ENCODE results near the gene RYR1.

GRCh38 chr19:38492181-38492813 lies 58.8 kb downstream of the RYR1 start:
- TF ChIP-seq, protein P1, sequence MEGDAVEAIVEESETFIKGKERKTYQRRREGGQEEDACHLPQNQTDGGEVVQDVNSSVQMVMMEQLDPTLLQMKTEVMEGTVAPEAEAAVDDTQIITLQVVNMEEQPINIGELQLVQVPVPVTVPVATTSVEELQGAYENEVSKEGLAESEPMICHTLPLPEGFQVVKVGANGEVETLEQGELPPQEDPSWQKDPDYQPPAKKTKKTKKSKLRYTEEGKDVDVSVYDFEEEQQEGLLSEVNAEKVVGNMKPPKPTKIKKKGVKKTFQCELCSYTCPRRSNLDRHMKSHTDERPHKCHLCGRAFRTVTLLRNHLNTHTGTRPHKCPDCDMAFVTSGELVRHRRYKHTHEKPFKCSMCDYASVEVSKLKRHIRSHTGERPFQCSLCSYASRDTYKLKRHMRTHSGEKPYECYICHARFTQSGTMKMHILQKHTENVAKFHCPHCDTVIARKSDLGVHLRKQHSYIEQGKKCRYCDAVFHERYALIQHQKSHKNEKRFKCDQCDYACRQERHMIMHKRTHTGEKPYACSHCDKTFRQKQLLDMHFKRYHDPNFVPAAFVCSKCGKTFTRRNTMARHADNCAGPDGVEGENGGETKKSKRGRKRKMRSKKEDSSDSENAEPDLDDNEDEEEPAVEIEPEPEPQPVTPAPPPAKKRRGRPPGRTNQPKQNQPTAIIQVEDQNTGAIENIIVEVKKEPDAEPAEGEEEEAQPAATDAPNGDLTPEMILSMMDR (tag by site-specific recombination; IDR thresholded peaks at IDR 0.05) = no peak
- TF ChIP-seq MYNN (tag by site-specific recombination; IDR thresholded peaks at IDR 0.05; ENCODE audit: borderline replicate concordance) = no peak
- no peak for TF ChIP-seq BCL11A (tag by site-specific recombination; IDR thresholded peaks at IDR 0.05; ENCODE audit: low read depth)
- TF ChIP-seq ZNF302 (tag by site-specific recombination; IDR thresholded peaks at IDR 0.05; ENCODE audit: low read depth) = no peak
- no peak for TF ChIP-seq ZNF350 (tag by site-specific recombination; IDR thresholded peaks at IDR 0.05)

Data from HEK293 (cell line).